ENCODE data around the gene ALG8.
A peak's percentile ranks its signal among the peaks of the same experiment; 100 is the strongest.
"Not testable (repeated sequence)": the region's sequence is repeated elsewhere in the genome, so short reads cannot be mapped to it uniquely, and the experiment has no call there.

Gene ALG8

GRCh38 chr11:78100261-78100660, 39.2 kb downstream of the ALG8 start:
- DNase-seq, result no peak

GRCh38 chr11:78099666-78100065, 39.8 kb downstream of the ALG8 start:
- no peak for DNase-seq

GRCh38 chr11:78097666-78098385, 41.6 kb downstream of the ALG8 start:
- no peak for DNase-seq

- no peak for DNase-seq
Observed at GRCh38 chr11:78094250-78094649, 45.2 kb downstream of the ALG8 start.

- DNase-seq, result not testable (repeated sequence)
Observed at GRCh38 chr11:78086521-78087074, 52.8 kb downstream of the ALG8 start.

- DNase-seq, result no peak
Observed at GRCh38 chr11:78085972-78086371, 53.5 kb downstream of the ALG8 start.

GRCh38 chr11:78084506-78084905, 54.9 kb downstream of the ALG8 start:
- not testable (repeated sequence) for DNase-seq

- no peak for DNase-seq
Observed at GRCh38 chr11:78083021-78083420, 56.4 kb downstream of the ALG8 start.

GRCh38 chr11:78082146-78082545, 57.3 kb downstream of the ALG8 start:
- DNase-seq, result no peak

- no peak for DNase-seq
Observed at GRCh38 chr11:78081583-78081982, 57.8 kb downstream of the ALG8 start.

GRCh38 chr11:78080818-78081495, 58.5 kb downstream of the ALG8 start:
- no peak for DNase-seq

GRCh38 chr11:78080084-78080817, 59.2 kb downstream of the ALG8 start:
- DNase-seq, result no peak

GRCh38 chr11:78079232-78080083, 60.0 kb downstream of the ALG8 start, which contains the start of gene NDUFC2:
TSS of gene NDUFC2 (minus strand) at chr11:78079862. CDS start at chr11:78079744, 118 bp downstream.
- DNase-seq, result peak; percentile 63

GRCh38 chr11:78078218-78079167, 60.9 kb downstream of the ALG8 start:
- no peak for DNase-seq

- DNase-seq, result not testable (repeated sequence)
Observed at GRCh38 chr11:78077592-78077991, 61.8 kb downstream of the ALG8 start.

GRCh38 chr11:78076733-78077403, 62.6 kb downstream of the ALG8 start:
- no peak for DNase-seq

GRCh38 chr11:78074756-78075155, 64.7 kb downstream of the ALG8 start:
- no peak for DNase-seq

- DNase-seq, result no peak
Observed at GRCh38 chr11:78072455-78072854, 67.0 kb downstream of the ALG8 start.

GRCh38 chr11:78071717-78072116, 67.7 kb downstream of the ALG8 start:
- DNase-seq, result no peak

GRCh38 chr11:78070621-78071020, 68.8 kb downstream of the ALG8 start:
- DNase-seq, result no peak

- no peak for DNase-seq
Observed at GRCh38 chr11:78069465-78069864, 70.0 kb downstream of the ALG8 start.
